ENCODE data around the gene SLC16A8. TPM values are rescaled to one million over a fixed set of nuclear protein-coding genes. Genes with fewer than 3 reads are reported as not detected.
A peak's percentile ranks its signal among the peaks of the same experiment; 100 is the strongest.

The SLC16A8 gene, protein sequence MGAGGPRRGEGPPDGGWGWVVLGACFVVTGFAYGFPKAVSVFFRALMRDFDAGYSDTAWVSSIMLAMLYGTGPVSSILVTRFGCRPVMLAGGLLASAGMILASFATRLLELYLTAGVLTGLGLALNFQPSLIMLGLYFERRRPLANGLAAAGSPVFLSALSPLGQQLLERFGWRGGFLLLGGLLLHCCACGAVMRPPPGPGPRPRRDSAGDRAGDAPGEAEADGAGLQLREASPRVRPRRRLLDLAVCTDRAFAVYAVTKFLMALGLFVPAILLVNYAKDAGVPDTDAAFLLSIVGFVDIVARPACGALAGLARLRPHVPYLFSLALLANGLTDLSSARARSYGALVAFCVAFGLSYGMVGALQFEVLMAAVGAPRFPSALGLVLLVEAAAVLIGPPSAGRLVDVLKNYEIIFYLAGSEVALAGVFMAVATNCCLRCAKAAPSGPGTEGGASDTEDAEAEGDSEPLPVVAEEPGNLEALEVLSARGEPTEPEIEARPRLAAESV
- total RNA-seq (2014; rRNA removed; shearing (Covaris generic)) (0.66 and 1.0 TPM in 2 replicates), polyA plus RNA-seq (2016; fragmentation: Nextera tagmentation; extraction: Ambion mirVana) (0.52 and 0.56 TPM in 2 replicates)
- long read RNA-seq = 0 reads

DNA sequence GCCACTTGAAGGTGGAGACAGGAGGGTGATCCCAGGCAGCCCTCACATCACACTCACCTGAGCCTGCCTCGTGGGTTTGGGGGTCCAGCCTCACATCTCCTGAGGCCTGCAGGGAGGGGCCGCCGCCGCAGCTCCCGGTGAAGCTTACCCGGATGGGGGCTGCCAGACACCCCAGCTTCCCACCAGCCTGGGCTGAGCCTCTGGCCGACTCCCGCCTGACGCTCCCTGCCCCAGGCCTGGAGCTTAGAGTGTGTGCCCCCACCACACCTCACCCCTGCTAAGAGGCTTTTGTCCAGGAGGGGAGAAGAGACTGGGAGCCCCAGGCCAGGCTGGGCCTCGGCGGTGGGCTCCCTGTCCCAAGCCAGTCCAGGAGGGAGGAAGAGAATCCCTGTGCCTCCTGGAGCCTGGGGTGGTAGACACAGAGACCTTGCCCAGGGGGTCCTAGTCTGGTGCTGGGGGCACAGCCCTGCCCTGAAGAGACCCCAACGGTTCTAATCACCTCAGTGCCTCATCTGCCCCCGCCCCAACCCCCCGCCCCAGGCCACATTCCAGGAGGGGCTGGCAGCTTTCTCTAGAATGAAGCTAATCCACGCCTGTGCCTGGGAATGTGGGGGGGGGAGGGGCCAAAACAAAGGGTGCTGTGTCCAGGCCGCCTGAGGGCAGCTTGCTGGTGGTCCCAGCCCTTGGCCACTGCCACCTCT lies at the start of gene SLC16A8:
SLC16A8 (minus strand) TSS at position 254 of the 701 bp plus-strand sequence. CDS start 1,311 bp downstream, outside the sequence.
- peak; percentile 34 for DNase-seq (ENCODE audit: low spot score)
- H3K4me1 Mint-ChIP-seq = peaks cover 10% of the 10 kb centered on the region; the same call in 2 of the 3 replicates
- peaks cover 32% of the 10 kb centered on the region for H3K27me3 Mint-ChIP-seq (ENCODE audit: insufficient read depth, low read depth, poor library complexity)
- no peaks in the 10 kb centered on the region for H3K9me3 Mint-ChIP-seq
- H3K9me2 ChIP-seq (ENCODE audit: insufficient read depth) = no peaks in the 10 kb centered on the region
- no peaks in the 10 kb centered on the region for H3F3A ChIP-seq (replicated peaks; ENCODE audit: low read depth)
- no peak within 1 kb of the TSS for H3K4me3 ChIP-seq
- peak; percentile 8 for ATAC-seq
- H3K36me3 ChIP-seq (ENCODE audit: insufficient read depth) = no peaks in the 10 kb centered on the region
- no peak within 1 kb of the TSS for H3K27ac ChIP-seq (ENCODE audit: low read depth)
- peaks cover 37% of the 10 kb centered on the region for H3K27me3 ChIP-seq (ENCODE audit: insufficient read depth)
- H3K79me2 ChIP-seq (replicated peaks; ENCODE audit: insufficient read depth) = no peaks in the 10 kb centered on the region
- H3K27ac Mint-ChIP-seq = no peak within 1 kb of the TSS
- peak within 1 kb of the TSS; percentile 78; the same call in 1 of the 2 replicates for H3K4me2 ChIP-seq
- no peak within 1 kb of the TSS for H3K4me3 Mint-ChIP-seq
- no peak within 1 kb of the TSS for H2AFZ ChIP-seq
- no peaks in the 10 kb centered on the region; the same call in 2 of the 3 replicates for H3K36me3 Mint-ChIP-seq (ENCODE audit: low read depth)
- H3K4me1 ChIP-seq (ENCODE audit: insufficient read depth) = peaks cover 30% of the 10 kb centered on the region; the same call in 1 of the 2 replicates
- no peaks in the 10 kb centered on the region; the same call in 1 of the 2 replicates for H4K20me1 ChIP-seq (replicated peaks; ENCODE audit: insufficient read depth)
- TF ChIP-seq CREB1 (CRISPR knock-in tag; IDR thresholded peaks at IDR 0.05; ENCODE audit: low read depth) (no peak), EZH2phosphoT487 (IDR thresholded peaks at IDR 0.05; ENCODE audit: unreplicated experiment) (no peak), JUNB (IDR thresholded peaks at IDR 0.05; ENCODE audit: unreplicated experiment) (no peak), POLR2AphosphoS5 (IDR thresholded peaks at IDR 0.05; ENCODE audit: low read depth) (no peak), EZH2 (IDR thresholded peaks at IDR 0.05; ENCODE audit: low read depth, unreplicated experiment) (no peak), STAT1 (IDR thresholded peaks at IDR 0.05; ENCODE audit: unreplicated experiment) (no peak), NANOG (IDR thresholded peaks at IDR 0.05; ENCODE audit: borderline replicate concordance) (no peak), ZNF114 (CRISPR knock-in tag; IDR thresholded peaks at IDR 0.05) (no peak)
- TF ChIP-seq, protein P1, sequence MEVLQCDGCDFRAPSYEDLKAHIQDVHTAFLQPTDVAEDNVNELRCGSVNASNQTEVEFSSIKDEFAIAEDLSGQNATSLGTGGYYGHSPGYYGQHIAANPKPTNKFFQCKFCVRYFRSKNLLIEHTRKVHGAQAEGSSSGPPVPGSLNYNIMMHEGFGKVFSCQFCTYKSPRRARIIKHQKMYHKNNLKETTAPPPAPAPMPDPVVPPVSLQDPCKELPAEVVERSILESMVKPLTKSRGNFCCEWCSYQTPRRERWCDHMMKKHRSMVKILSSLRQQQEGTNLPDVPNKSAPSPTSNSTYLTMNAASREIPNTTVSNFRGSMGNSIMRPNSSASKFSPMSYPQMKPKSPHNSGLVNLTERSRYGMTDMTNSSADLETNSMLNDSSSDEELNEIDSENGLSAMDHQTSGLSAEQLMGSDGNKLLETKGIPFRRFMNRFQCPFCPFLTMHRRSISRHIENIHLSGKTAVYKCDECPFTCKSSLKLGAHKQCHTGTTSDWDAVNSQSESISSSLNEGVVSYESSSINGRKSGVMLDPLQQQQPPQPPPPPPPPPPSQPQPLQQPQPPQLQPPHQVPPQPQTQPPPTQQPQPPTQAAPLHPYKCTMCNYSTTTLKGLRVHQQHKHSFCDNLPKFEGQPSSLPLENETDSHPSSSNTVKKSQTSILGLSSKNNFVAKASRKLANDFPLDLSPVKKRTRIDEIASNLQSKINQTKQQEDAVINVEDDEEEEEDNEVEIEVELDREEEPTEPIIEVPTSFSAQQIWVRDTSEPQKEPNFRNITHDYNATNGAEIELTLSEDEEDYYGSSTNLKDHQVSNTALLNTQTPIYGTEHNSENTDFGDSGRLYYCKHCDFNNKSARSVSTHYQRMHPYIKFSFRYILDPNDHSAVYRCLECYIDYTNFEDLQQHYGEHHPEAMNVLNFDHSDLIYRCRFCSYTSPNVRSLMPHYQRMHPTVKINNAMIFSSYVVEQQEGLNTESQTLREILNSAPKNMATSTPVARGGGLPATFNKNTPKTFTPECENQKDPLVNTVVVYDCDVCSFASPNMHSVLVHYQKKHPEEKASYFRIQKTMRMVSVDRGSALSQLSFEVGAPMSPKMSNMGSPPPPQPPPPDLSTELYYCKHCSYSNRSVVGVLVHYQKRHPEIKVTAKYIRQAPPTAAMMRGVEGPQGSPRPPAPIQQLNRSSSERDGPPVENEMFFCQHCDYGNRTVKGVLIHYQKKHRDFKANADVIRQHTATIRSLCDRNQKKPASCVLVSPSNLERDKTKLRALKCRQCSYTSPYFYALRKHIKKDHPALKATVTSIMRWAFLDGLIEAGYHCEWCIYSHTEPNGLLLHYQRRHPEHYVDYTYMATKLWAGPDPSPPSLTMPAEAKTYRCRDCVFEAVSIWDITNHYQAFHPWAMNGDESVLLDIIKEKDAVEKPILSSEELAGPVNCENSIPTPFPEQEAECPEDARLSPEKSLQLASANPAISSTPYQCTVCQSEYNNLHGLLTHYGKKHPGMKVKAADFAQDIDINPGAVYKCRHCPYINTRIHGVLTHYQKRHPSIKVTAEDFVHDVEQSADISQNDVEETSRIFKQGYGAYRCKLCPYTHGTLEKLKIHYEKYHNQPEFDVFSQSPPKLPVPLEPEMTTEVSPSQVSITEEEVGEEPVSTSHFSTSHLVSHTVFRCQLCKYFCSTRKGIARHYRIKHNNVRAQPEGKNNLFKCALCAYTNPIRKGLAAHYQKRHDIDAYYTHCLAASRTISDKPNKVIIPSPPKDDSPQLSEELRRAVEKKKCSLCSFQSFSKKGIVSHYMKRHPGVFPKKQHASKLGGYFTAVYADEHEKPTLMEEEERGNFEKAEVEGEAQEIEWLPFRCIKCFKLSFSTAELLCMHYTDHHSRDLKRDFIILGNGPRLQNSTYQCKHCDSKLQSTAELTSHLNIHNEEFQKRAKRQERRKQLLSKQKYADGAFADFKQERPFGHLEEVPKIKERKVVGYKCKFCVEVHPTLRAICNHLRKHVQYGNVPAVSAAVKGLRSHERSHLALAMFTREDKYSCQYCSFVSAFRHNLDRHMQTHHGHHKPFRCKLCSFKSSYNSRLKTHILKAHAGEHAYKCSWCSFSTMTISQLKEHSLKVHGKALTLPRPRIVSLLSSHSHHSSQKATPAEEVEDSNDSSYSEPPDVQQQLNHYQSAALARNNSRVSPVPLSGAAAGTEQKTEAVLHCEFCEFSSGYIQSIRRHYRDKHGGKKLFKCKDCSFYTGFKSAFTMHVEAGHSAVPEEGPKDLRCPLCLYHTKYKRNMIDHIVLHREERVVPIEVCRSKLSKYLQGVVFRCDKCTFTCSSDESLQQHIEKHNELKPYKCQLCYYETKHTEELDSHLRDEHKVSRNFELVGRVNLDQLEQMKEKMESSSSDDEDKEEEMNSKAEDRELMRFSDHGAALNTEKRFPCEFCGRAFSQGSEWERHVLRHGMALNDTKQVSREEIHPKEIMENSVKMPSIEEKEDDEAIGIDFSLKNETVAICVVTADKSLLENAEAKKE (CRISPR knock-in tag; IDR thresholded peaks at IDR 0.05) = no peak
- TF ChIP-seq, protein P2, sequence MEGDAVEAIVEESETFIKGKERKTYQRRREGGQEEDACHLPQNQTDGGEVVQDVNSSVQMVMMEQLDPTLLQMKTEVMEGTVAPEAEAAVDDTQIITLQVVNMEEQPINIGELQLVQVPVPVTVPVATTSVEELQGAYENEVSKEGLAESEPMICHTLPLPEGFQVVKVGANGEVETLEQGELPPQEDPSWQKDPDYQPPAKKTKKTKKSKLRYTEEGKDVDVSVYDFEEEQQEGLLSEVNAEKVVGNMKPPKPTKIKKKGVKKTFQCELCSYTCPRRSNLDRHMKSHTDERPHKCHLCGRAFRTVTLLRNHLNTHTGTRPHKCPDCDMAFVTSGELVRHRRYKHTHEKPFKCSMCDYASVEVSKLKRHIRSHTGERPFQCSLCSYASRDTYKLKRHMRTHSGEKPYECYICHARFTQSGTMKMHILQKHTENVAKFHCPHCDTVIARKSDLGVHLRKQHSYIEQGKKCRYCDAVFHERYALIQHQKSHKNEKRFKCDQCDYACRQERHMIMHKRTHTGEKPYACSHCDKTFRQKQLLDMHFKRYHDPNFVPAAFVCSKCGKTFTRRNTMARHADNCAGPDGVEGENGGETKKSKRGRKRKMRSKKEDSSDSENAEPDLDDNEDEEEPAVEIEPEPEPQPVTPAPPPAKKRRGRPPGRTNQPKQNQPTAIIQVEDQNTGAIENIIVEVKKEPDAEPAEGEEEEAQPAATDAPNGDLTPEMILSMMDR (conservative IDR thresholded peaks at IDR 0.05; ENCODE audit: low read depth in 2 of 2) = no peak
- TF ChIP-seq, protein P3, sequence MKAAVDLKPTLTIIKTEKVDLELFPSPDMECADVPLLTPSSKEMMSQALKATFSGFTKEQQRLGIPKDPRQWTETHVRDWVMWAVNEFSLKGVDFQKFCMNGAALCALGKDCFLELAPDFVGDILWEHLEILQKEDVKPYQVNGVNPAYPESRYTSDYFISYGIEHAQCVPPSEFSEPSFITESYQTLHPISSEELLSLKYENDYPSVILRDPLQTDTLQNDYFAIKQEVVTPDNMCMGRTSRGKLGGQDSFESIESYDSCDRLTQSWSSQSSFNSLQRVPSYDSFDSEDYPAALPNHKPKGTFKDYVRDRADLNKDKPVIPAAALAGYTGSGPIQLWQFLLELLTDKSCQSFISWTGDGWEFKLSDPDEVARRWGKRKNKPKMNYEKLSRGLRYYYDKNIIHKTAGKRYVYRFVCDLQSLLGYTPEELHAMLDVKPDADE (IDR thresholded peaks at IDR 0.05) = no peak
- TF ChIP-seq, protein P4, sequence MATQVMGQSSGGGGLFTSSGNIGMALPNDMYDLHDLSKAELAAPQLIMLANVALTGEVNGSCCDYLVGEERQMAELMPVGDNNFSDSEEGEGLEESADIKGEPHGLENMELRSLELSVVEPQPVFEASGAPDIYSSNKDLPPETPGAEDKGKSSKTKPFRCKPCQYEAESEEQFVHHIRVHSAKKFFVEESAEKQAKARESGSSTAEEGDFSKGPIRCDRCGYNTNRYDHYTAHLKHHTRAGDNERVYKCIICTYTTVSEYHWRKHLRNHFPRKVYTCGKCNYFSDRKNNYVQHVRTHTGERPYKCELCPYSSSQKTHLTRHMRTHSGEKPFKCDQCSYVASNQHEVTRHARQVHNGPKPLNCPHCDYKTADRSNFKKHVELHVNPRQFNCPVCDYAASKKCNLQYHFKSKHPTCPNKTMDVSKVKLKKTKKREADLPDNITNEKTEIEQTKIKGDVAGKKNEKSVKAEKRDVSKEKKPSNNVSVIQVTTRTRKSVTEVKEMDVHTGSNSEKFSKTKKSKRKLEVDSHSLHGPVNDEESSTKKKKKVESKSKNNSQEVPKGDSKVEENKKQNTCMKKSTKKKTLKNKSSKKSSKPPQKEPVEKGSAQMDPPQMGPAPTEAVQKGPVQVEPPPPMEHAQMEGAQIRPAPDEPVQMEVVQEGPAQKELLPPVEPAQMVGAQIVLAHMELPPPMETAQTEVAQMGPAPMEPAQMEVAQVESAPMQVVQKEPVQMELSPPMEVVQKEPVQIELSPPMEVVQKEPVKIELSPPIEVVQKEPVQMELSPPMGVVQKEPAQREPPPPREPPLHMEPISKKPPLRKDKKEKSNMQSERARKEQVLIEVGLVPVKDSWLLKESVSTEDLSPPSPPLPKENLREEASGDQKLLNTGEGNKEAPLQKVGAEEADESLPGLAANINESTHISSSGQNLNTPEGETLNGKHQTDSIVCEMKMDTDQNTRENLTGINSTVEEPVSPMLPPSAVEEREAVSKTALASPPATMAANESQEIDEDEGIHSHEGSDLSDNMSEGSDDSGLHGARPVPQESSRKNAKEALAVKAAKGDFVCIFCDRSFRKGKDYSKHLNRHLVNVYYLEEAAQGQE (IDR thresholded peaks at IDR 0.05; ENCODE audit: unreplicated experiment) = no peak
